GM15510 (cell line): ENCODE results near the gene PDE11A.
A peak's percentile ranks its signal among the peaks of the same experiment; 100 is the strongest.

Experiments
- POLR2A ChIP-seq: IDR thresholded peaks from 3 replicates; pipeline ENCODE4 v1.6.1; 2011; ENCODE audit warnings: borderline replicate concordance; ENCODE audit not compliant: insufficient read length; ENCODE audit errors: extremely low read depth

PDE11A gene

DNA sequence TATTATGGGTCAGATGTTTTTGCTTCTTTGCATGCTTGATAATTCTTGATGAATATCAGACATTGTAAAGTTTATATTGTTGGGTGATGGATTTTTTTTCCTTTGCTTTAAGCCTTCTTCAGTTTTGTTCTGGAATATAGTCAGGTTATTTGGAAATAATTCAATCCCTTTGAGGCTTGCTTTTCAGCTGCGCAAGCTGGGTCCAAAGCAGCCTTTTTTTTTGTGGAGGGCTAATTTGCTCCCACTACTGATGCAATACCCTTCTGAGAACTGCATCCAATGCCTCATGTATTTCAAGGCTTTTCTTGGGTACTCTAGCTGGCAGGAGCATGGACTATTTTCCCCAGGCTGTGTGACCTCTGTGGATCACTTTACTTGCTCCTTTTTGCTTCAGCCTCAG lies 434.1 kb downstream of the PDE11A start:
- TF ChIP-seq POLR2A = no peak

- no peak for TF ChIP-seq POLR2A
These were observed 435.9 kb downstream of the PDE11A start for GRCh38 chr2:177636672-177637071.

DNA sequence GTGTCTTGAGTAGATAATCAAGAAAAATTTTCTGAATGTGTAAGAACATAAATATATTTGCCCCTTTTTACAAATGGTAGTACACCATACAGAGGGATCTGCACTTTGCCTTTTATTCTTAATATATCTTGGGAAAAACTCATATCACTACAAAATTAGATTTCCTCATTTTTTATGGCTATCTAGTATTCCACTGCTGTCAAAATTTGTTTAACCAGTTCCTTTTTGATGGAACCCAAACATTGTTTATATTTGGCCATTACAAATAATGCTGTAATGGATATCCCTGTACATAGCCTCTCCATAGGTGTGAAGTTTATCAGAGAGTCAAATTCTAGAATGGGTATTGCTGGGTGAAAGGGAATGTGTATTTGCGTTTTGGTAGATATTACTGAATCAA lies 436.9 kb downstream of the PDE11A start:
- no peak for TF ChIP-seq POLR2A

DNA sequence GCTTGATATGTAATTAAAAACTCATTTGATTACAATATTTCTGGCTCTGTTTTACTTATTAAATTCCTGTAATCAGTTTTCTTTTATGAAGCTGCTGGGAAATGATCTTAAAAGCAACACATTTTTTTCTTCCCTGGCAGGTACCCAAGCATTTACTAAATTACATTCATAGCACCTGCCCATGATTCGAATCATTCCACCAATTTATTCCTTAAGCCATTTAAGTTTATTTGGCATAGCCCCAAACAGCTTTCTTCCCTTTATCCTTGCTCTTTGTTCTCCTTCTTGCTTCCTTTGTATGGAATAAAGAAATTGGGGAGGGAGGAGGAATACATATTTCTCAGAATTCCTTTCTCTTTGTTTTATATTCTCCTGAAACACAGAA lies 438.7 kb downstream of the PDE11A start:
- TF ChIP-seq POLR2A = no peak

- TF ChIP-seq POLR2A = no peak
These were observed 439.5 kb downstream of the PDE11A start for GRCh38 chr2:177633111-177633510.

DNA sequence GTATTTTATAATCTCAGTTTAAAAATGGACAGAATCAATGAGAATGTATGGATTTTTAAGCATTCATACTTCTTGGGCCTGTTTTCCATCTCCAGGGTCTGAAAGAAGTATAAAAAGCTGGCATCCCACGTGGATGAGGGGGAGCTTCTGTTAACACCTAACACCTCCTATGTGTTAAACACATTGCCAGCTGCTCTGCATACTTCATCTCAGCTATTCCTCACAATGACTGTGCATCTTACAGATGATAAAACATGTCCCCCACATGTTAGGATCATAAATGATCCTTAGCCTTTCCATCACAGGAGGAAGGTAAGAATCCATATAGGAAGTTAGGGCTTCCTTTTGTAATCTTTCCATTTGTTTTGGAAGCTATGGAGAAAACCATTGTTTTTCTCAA lies 440.9 kb downstream of the PDE11A start:
- TF ChIP-seq POLR2A = no peak

DNA sequence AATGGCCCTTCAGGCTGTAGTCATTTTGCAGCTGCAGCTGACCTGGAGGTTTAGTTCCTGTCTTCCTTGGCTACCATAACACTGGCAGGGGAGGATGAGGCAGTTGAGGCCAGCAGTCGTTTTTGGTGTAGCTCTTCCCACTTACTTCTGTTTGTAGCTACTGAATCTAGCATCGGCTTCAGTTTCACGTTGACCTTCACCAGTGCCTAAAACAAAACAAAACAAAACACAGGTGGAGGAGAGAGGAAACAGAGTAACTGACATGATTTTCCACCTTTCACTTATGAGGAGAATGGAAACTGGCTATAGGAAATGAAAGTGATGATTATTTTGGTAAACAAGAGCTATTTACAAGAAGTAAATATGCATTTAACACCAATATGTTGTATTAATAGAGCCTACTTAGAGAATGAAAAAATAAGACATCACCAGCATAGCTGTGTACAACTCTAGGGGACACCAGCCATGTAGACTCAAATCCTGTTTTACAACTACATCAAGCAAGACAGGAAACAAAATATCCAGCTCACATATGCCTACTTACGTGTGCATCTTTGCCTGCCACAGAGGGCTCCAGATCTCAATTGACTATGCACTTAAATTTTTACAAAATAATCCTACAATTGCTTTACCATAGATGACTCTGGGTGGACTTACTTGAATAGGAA lies 443.1 kb downstream of the PDE11A start:
- TF ChIP-seq POLR2A = no peak

DNA sequence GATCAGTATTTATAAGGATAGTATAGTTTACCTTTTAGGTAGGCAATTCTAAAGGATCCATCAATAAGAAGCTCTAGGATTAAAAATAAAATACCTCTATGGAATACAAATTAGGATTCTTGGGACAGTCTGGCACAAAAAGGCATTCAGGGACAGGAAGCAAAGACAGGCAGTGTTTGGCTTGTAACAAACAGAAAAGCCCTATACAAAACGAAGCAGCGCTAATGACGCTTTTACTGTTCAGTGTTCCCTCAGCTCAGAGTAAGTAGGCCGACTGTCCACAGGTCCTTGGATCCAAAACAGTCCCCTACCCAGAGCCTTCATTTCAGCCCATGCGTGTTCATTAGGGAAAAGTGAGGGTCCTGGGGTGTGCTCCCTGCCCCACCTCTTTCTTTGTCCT lies 443.7 kb downstream of the PDE11A start:
- TF ChIP-seq POLR2A = no peak

- no peak for TF ChIP-seq POLR2A
These were observed 446.6 kb downstream of the PDE11A start for GRCh38 chr2:177625744-177626650.

GRCh38 chr2:177622521-177622920 lies 450.1 kb downstream of the PDE11A start:
- no peak for TF ChIP-seq POLR2A

DNA sequence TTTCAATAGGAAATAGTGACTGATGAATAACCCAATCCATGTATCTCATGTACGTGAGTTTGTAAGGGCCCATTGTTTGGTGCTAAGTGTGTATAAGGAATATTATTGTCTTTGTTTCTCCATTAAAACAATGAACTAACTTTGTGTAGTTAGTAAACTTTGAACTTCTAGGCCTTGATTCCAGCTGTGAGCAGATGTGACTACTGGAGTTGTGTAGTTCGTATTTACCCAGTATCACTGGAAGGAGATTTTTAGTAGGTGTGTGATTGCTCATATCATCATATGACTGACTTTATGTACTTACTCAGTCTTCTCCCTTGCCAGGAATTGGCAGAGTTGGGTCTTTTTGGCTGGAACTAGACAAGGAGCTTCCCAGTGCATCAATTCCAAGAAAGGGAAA lies 452.6 kb downstream of the PDE11A start:
- TF ChIP-seq POLR2A = no peak

GRCh38 chr2:177619461-177619860 lies 453.1 kb downstream of the PDE11A start:
- TF ChIP-seq POLR2A = no peak

DNA sequence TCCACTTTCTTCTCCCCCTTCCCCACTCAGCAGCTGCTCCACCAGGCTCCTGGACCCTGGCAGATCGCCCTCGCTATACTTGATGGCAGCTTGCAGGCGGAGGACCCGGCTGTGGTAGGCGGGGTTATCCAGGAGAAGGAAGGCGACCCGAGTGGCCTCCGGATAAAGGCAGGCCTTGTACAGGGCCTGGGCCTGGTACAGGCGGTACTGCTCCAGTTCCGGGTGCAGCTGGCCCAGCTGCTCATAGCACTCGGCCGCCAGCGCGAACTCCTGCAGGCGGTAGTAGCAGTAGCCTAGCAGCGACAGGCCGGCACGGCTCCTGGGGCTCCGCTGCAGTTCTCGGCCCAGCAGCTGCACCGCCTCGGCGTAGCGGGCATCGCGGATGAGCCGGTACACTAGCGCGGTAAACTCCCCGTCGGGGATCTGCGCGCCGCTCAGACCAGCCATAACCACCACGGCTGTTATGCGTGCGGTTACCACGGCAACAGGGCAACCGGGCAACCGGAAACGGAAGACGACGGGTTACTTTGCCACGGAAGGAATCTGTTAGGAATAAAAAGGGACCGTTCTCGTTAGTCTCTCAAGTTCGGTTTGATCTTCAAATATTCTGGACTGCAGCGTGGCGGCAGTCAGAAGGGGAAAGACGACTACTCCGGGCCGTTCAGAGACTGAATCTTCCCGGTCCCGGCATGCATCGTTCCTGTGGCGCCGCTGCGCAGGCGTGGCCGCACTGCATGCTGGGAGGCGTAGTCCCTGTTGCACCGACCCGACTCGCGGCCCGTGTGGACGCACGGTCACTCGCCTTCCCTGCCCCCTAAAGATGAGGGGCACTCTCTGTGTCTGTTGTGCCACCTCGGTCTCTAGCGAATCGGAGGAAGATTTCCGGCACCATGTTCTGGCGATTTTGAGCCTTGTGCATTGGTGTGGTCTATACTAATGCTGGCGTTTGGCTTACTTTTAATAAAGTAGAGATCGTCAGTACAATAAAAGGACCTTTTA lies 454.0 kb downstream of the PDE11A start:
- peak; percentile 76 for TF ChIP-seq POLR2A

- no peak for TF ChIP-seq POLR2A
These were observed 454.7 kb downstream of the PDE11A start for GRCh38 chr2:177617849-177618248.

GRCh38 chr2:177616731-177617130 lies 455.8 kb downstream of the PDE11A start:
- no peak for TF ChIP-seq POLR2A
